Rectal smooth muscle tissue (tissue), 1 donor: ENCODE measurements around the gene GID4.

Source experiments
- H3K27ac ChIP-seq: one replicate; pipeline ENCODE4 v1.7.0; 2013; ENCODE audit warnings: low read depth, low read length, inconsistent platforms
- H3K27me3 ChIP-seq: one replicate; pipeline ENCODE4 v1.7.0; 2013; ENCODE audit warnings: low read length; ENCODE audit not compliant: control insufficient read depth, insufficient read depth
- H3K36me3 ChIP-seq: one replicate; pipeline ENCODE4 v1.7.0; 2013; ENCODE audit warnings: low read length; ENCODE audit not compliant: control insufficient read depth, insufficient read depth
- H3K4me1 ChIP-seq: one replicate; pipeline ENCODE4 v1.7.0; 2013; ENCODE audit warnings: low read length; ENCODE audit not compliant: control insufficient read depth, insufficient read depth
- H3K4me3 ChIP-seq: one replicate; pipeline ENCODE4 v1.7.0; 2013; ENCODE audit warnings: low read length
- H3K9ac ChIP-seq: one replicate; pipeline ENCODE4 v1.7.0; 2013; ENCODE audit warnings: low read length

The GID4 gene

DNA sequence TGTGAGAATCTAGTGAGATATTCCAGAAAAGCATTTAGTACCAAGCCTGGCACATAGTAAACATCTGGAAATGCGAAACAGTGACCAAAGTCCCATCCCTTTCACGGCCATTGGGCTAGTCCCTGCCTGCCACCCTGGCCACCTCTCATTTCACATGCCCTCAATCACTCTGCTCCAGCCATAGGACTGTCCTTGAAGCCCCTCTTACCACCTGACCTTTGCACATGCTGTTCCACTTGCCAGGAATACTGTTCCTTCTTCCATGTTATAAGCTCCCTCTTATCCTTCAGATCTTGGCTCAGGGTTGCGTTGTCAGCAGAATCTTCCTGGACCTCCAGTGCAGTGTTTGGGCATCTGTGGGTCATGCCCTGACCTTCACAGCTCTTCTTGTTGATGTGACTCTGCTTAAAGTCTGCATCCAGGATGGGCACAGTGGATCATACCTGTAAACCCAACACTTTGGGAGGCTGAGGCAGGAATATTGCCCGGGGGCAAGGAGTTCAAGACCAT is 71.5 kb downstream of the GID4 start:
- peaks cover 6% of the 10 kb centered on the region for H3K36me3 ChIP-seq
- no peak overlapping the region for H3K27ac ChIP-seq
- no peak overlapping the region for H3K4me3 ChIP-seq
- H3K9ac ChIP-seq, result no peak overlapping the region
- H3K27me3 ChIP-seq, result no peaks in the 10 kb centered on the region
- H3K4me1 ChIP-seq, result no peaks in the 10 kb centered on the region

DNA sequence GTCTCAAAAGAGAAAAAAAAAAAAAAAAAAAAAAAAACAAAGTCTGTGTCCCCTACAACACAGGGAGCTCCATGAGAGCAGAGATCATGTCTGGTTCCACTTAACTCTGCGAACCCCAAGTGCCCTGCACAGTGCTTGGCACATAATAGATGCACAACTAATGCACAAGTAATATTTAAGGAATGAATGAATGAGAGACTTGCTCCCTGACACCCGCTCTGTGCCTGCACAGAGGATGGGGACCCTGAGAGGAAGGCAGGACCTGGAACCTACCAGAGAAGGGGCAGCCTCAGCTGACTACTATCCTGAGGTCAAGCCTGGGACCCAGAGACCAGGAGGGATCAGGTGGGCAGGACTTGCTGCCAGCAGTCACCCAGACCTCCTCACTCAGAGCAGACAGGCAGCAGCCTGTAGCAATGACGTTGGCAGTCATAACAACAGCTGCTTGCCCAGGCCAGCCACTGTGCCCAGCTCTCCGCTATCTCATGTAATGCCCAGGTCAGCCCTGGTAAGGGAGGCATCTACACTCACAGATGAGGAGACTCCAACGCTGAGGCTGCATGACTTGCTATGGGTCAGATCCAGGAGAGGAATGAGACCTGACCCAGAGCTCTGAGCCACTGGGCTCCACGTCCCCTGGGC is 72.2 kb downstream of the GID4 start:
- no peak overlapping the region for H3K27ac ChIP-seq
- no peaks in the 10 kb centered on the region for H3K27me3 ChIP-seq
- H3K4me1 ChIP-seq, result no peaks in the 10 kb centered on the region
- H3K9ac ChIP-seq, result no peak overlapping the region
- no peak overlapping the region for H3K4me3 ChIP-seq
- H3K36me3 ChIP-seq, result peaks cover 3% of the 10 kb centered on the region

DNA sequence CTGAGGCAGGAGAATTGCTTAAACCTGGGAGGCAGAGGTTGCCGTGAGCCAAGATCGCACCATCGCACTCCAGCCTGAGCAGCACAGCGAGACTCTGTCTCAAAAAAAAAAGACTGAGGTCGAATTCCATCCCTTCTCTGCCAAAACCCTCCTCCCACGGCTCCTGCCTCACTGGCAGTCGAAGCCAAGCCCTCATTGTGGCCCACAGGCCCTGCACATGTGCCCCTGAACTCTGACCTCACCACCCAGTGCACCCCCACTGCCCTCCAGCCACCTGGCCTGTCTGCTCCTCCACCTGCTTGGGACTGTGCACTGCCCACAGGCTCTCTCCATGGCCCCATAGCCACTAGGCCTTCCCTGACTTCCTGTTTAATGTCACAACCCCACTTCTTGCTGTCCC is 76.3 kb downstream of the GID4 start:
- H3K27ac ChIP-seq, result no peak overlapping the region

DNA sequence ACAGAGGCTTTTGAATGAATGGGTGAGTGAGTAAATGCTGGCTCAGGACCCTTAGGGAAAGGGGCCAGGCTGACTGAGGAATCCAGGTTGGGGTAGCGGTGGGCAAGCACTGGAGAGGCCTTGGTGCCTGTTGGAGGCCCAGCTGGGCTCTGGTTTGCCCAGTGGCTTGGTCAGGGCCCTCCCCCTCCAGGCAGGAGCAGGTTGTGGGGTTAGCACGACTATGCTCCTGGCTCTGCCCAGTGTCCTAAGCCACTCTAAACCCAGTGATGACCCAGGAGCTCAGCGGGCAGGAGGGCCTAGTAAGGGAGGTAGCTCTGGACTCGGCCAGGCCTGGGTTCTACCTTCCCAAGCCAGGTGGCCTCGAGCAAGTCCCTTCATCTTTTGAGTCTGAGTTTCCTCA is 76.9 kb downstream of the GID4 start:
- Histone ChIP-seq H3K9ac (no peak overlapping the region), H3K4me1 (no peaks in the 10 kb centered on the region), H3K4me3 (no peak overlapping the region), H3K27me3 (no peaks in the 10 kb centered on the region), H3K36me3 (no peaks in the 10 kb centered on the region), H3K27ac (no peak overlapping the region)

More for the DNA sequence above, 76.3 kb downstream of the GID4 start:
- H3K27me3 ChIP-seq, result no peaks in the 10 kb centered on the region
- no peak overlapping the region for H3K9ac ChIP-seq
- no peaks in the 10 kb centered on the region for H3K4me1 ChIP-seq
- no peaks in the 10 kb centered on the region for H3K36me3 ChIP-seq
- H3K4me3 ChIP-seq, result no peak overlapping the region

DNA sequence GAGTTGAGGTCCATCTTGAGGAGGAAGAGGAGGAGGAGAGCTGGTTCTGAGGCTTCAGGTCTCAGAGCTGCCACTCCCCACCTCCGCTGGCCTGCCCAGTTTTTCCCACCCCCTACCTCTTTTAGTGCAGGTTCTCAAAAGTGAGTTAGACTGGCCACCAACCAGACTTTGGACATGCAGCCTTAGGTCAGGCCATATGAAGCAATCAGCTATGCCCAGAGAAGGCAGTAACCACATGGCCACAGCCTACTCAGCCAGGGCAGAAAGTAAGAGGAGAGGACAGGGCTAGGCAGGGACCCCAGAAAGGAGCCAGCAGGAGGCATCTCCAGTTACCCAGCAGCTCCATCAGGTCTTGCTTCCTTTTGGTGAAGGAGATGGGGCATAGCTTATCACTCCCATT is 78.3 kb downstream of the GID4 start:
- H3K4me1 ChIP-seq, result no peaks in the 10 kb centered on the region
- H3K27ac ChIP-seq, result no peak overlapping the region
- no peak overlapping the region for H3K9ac ChIP-seq
- H3K36me3 ChIP-seq, result no peaks in the 10 kb centered on the region
- H3K4me3 ChIP-seq, result no peak overlapping the region
- no peaks in the 10 kb centered on the region for H3K27me3 ChIP-seq
